Caco-2 (cell line): ENCODE measurements around the gene THOP1. TPM values are rescaled to one million over a fixed set of nuclear protein-coding genes. Genes with fewer than 3 reads are reported as not detected.

Source experiments
- BruUV-seq: library from RNA; stranded (reverse); fragments of 400-500 nt; replicated peaks from 2 replicates; lab custom pipeline; 2021; lab: Mats Ljungman, UMichigan
- CTCF ChIA-PET: fragments of 300-600 bp; sonication (Branson Sonifier 250); formaldehyde crosslinking; loops from one replicate; lab custom pipeline; 2022; ENCODE audit warnings: antibody characterized with exemption; lab: Charles Lee
- POLR2A ChIA-PET: fragments of 300-600 bp; sonication (Branson Sonifier 250); formaldehyde crosslinking; loops from one replicate; lab custom pipeline; 2022; ENCODE audit warnings: antibody characterized with exemption; lab: Charles Lee
- DNase-seq, 2 experiments: peaks; one replicate each; pipeline versions ENCODE4 v3.0.0 to v3.0.0-alpha.2; 2020 to 2022
- H3K27me3 ChIP-seq: replicated peaks from 2 replicates; pipeline ENCODE4 v1.6.0; 2011; ENCODE audit warnings: low read length; ENCODE audit not compliant: control insufficient read depth, insufficient read depth
- H3K36me3 ChIP-seq: 2 replicates; pipeline ENCODE4 v1.5.1; 2011; ENCODE audit warnings: low read length; ENCODE audit not compliant: control insufficient read depth, insufficient read depth
- H3K4me1 ChIP-seq: fragments of 250-450 bp; sonication (Bioruptor Pico); 2 replicates; pipeline ENCODE4 v1.5.1; 2020; ENCODE audit warnings: mild to moderate bottlenecking
- H3K4me3 ChIP-seq: 2 replicates; pipeline ENCODE4 v1.5.1; 2011; ENCODE audit warnings: low read depth, mild to moderate bottlenecking, control low read depth, low read length
- H3K9me3 ChIP-seq: fragments of 250-450 bp; sonication (Bioruptor Pico); 2 replicates; pipeline ENCODE4 v1.5.1; 2020; ENCODE audit warnings: mild to moderate bottlenecking, moderate library complexity
- H3K27ac Mint-ChIP-seq: one replicate; pipeline ENCODE4 v1.8.0; 2022; ENCODE audit warnings: mixed read lengths; ENCODE audit not compliant: unreplicated experiment
- H3K27me3 Mint-ChIP-seq: one replicate; pipeline ENCODE4 v1.8.0; 2022; ENCODE audit warnings: mixed read lengths; ENCODE audit not compliant: insufficient read depth, unreplicated experiment
- H3K36me3 Mint-ChIP-seq: one replicate; pipeline ENCODE4 v1.8.0; 2022; ENCODE audit warnings: mild to moderate bottlenecking, mixed read lengths; ENCODE audit not compliant: insufficient read depth, unreplicated experiment
- H3K4me1 Mint-ChIP-seq: one replicate; pipeline ENCODE4 v1.8.0; 2022; ENCODE audit warnings: low read depth, mixed read lengths; ENCODE audit not compliant: unreplicated experiment
- H3K4me3 Mint-ChIP-seq: one replicate; pipeline ENCODE4 v1.8.0; 2022; ENCODE audit warnings: mild to moderate bottlenecking, moderate library complexity, mixed read lengths; ENCODE audit not compliant: unreplicated experiment
- H3K9me3 Mint-ChIP-seq: one replicate; pipeline ENCODE4 v1.8.0; 2022; ENCODE audit warnings: mixed read lengths; ENCODE audit not compliant: unreplicated experiment
- intact Hi-C: fragments of 100-400 bp; cut with micrococcal nuclease; formaldehyde crosslinking; loops from one replicate; pipeline ENCODE4 v1.10.0; 2022; ENCODE audit not compliant: unreplicated experiment
- total RNA-seq: library from RNA; stranded (reverse); gene quantifications from 2 replicates; pipeline ENCODE4 v1.2.3, GENCODE V29; 2022
- TF ChIP-seq, protein P1 (sequence below), 2 experiments: fragments of 200-600 bp in 1 of 2; IDR thresholded peaks; 1 replicate in 1 of 2; 2 replicates in 1 of 2; pipeline versions ENCODE4 v1.5.1 to v1.8.0; 2011 to 2022; ENCODE audit warnings: antibody characterized with exemption in 1 of 2, control low read depth in 1 of 2, inconsistent platforms in 1 of 2, low read depth in 1 of 2, low read length in 1 of 2, mild to moderate bottlenecking in 1 of 2, moderate library complexity in 1 of 2; ENCODE audit not compliant: insufficient read depth in 1 of 2, severe bottlenecking in 1 of 2, unreplicated experiment in 1 of 2

THOP1 gene
- total RNA-seq, 1 experiment from 2014 or later: 118 TPM

GRCh38 chr19:2807379-2808128 lies 22.3 kb downstream of the THOP1 start:
- H3K4me3 Mint-ChIP-seq: no peak overlapping the region
- H3K27me3 Mint-ChIP-seq: no peaks in the 10 kb centered on the region
- H3K36me3 ChIP-seq: 0 out of 2 replicates have a peak, but pooled peaks cover 1% of the 10 kb centered on the region
- CTCF ChIA-PET: no interaction called here
- no peaks in the 10 kb centered on the region for H3K4me1 Mint-ChIP-seq
- TF ChIP-seq, protein P1, sequence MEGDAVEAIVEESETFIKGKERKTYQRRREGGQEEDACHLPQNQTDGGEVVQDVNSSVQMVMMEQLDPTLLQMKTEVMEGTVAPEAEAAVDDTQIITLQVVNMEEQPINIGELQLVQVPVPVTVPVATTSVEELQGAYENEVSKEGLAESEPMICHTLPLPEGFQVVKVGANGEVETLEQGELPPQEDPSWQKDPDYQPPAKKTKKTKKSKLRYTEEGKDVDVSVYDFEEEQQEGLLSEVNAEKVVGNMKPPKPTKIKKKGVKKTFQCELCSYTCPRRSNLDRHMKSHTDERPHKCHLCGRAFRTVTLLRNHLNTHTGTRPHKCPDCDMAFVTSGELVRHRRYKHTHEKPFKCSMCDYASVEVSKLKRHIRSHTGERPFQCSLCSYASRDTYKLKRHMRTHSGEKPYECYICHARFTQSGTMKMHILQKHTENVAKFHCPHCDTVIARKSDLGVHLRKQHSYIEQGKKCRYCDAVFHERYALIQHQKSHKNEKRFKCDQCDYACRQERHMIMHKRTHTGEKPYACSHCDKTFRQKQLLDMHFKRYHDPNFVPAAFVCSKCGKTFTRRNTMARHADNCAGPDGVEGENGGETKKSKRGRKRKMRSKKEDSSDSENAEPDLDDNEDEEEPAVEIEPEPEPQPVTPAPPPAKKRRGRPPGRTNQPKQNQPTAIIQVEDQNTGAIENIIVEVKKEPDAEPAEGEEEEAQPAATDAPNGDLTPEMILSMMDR (IDR thresholded peaks at IDR 0.05; ENCODE audit: insufficient read depth in 1 of 2, low read depth in 1 of 2, low read length in 1 of 2, severe bottlenecking in 1 of 2, unreplicated experiment in 1 of 2): no peak
- H3K27me3 ChIP-seq: no peaks in the 10 kb centered on the region
- DNase-seq: no peak
- intact Hi-C loops: no loop called here
- POLR2A ChIA-PET: no interaction called here
- H3K9me3 ChIP-seq: no peaks in the 10 kb centered on the region
- BruUV-seq: TSS peak; percentile 15
- H3K36me3 Mint-ChIP-seq: peaks cover 43% of the 10 kb centered on the region
- H3K27ac Mint-ChIP-seq: no peak overlapping the region
- H3K4me1 ChIP-seq: peaks cover 13% of the 10 kb centered on the region
- no peak overlapping the region for H3K4me3 ChIP-seq
- no peaks in the 10 kb centered on the region for H3K9me3 Mint-ChIP-seq

DNA sequence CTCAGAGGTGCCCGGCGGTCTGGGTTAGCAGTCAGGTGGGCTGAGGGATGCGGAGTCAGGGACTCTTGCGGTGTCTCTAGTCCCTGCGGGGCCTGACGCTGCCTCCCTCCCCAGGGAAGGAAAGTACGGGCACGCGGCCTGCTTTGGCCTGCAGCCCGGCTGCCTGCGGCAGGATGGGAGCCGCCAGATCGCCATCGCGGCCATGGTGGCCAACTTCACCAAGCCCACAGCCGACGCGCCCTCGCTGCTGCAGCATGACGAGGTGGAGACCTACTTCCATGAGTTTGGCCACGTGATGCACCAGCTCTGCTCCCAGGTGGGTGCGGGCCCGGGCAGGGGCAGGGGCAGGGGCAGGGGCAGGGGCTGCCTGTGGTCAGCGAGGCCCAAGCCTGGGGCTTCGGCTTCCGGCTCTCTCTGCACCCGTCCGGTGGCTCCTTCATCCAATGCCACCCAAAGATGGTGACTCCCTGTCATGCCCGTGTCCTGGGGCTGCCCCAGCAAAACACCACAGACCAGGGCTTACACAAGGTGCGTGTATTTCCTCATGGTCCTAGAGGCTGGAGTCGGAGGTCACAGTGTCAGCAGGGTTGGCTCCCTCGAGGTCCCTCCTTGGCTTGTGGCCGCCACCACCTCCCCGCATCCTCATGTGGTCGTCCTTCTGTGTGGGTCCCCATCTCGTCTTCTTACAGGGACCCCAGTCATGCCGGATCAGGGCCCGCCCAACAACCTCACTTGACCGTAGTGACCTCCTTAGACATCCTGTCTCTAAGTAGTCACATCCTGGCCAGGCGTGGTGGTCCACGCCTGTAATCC lies 23.0 kb downstream of the THOP1 start:
- Histone ChIP-seq H3K4me3 (no peak overlapping the region), H3K36me3 (0 out of 2 replicates have a peak, but pooled peaks cover 1% of the 10 kb centered on the region), H3K9me3 (no peaks in the 10 kb centered on the region), H3K4me1 (peaks cover 21% of the 10 kb centered on the region), H3K27me3 (no peaks in the 10 kb centered on the region)
- POLR2A ChIA-PET: no interaction called here
- Mint-ChIP-seq H3K9me3 (no peaks in the 10 kb centered on the region), H3K4me1 (no peaks in the 10 kb centered on the region), H3K36me3 (peaks cover 47% of the 10 kb centered on the region), H3K27me3 (no peaks in the 10 kb centered on the region), H3K4me3 (no peak overlapping the region), H3K27ac (no peak overlapping the region)
- no peak for DNase-seq
- CTCF ChIA-PET: no interaction called here
- TF ChIP-seq, protein P1 (IDR thresholded peaks at IDR 0.05; ENCODE audit: insufficient read depth in 1 of 2, low read depth in 1 of 2, low read length in 1 of 2, severe bottlenecking in 1 of 2, unreplicated experiment in 1 of 2): no peak
- BruUV-seq: no TSS peak
- intact Hi-C loops: no loop called here

- TF ChIP-seq, protein P1 (IDR thresholded peaks at IDR 0.05; ENCODE audit: insufficient read depth in 1 of 2, low read depth in 1 of 2, low read length in 1 of 2, severe bottlenecking in 1 of 2, unreplicated experiment in 1 of 2): no peak
- intact Hi-C loops: no loop called here
- ChIA-PET POLR2A (no interaction called here), CTCF (no interaction called here)
- Mint-ChIP-seq H3K36me3 (peaks cover 47% of the 10 kb centered on the region), H3K27ac (no peak overlapping the region), H3K4me3 (no peak overlapping the region), H3K4me1 (no peaks in the 10 kb centered on the region), H3K27me3 (no peaks in the 10 kb centered on the region), H3K9me3 (no peaks in the 10 kb centered on the region)
- no peak overlapping the region for H3K4me3 ChIP-seq
- peaks cover 28% of the 10 kb centered on the region for H3K4me1 ChIP-seq
- no peaks in the 10 kb centered on the region for H3K27me3 ChIP-seq
- H3K36me3 ChIP-seq: 0 out of 2 replicates have a peak, but pooled peaks cover 1% of the 10 kb centered on the region
- no peaks in the 10 kb centered on the region for H3K9me3 ChIP-seq
- DNase-seq: no peak
- BruUV-seq: no TSS peak
Measured at GRCh38 chr19:2809387-2810140, 24.3 kb downstream of the THOP1 start.
